MV-4-11 (cell line): ENCODE measurements around the gene PTPRR.
"Not testable (repeated sequence)": the region's sequence is repeated elsewhere in the genome, so short reads cannot be mapped to it uniquely, and the experiment has no call there.

Source experiments
- DNase-seq: peaks from one replicate; lab custom pipeline; 2025; lab: John Stamatoyannopoulos, UW

The PTPRR gene

DNA sequence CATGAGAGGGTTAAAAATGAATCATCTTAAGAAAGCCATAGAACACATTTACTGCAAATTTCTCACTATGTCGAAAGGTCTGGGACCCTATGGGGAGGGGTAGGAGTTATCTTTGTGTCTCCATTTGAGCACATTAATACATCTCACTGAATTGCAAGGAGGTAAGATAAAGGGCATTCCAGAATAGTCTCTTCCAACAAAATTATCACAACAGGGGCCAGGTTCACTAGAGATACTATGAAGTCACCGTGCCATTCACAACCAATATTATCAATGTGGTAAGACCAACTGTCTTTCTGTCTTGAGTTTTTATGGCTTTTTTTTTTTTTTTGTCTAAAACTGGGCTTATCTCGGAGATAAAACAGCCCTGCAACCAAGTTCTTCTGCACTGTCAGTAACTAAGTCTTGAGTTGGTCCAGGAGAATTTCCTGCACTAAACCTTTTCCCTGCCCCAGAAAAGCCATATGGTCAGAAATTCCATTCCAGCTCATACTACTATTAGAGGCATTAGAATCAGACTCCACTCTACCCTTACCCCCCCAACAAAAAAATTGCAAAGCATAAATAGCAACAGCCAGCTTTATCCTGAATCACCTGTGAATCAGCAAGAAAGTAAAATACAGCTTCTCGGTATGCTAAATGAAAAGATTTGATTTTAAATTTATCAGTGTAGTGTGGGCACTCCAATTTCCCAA, 79.7 kb downstream of the PTPRR start:
- no peak for DNase-seq

DNA sequence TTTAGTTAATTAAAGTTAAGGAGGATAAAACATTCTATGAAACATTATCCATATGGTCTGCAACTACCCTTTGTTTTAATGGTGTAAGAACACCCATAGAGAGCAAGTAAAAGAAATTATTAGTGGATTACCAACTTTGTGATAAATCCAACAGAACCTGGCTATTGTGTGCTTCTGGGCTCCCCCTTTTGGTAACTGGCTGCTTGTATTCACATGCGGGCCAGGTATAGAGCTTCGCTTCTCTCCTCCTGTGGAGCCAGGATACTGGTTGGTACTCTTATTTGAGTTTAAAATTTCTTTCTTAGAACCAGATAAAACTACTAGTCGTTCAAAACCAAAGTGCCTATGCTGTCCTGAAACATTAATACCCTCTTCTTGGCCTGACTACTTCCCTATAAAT, 81.0 kb downstream of the PTPRR start:
- no peak for DNase-seq

DNA sequence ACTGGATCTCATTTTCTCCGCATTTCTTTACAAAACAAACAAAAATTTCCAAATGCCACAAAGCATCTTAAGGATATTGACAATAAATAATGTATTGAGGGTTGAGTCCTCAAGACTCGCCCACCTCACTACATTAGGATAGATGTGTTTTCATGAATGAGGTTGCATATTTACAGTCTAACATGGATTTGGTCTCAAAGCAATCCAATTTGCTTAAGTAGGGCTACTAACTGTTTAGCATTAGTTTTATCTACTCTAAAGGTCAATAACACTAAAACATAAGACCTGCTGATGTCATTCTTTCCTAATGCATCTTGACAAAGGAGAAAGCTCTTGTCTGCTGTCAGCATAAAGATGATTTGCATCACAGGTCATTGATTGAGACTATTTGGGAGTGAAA, 82.4 kb downstream of the PTPRR start:
- no peak for DNase-seq

DNA sequence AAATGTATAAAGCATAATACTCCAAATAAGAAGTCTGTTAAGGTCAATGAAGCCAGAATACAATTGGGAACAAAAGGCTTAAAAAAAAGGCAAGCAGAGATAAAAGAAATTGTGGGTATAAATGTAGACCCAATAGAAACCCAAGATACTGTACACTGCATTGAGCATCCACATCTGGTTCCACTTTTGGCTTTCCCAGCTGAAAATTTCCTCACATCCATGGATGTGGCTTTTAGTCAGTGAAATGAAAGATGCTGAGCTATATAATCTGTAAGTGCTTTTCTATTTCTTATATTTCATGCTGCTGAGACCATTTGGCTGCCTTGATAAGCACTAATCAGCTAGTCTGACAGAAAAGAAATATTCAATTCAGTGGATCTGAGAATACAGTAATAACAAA, 83.5 kb downstream of the PTPRR start:
- DNase-seq = no peak

DNA sequence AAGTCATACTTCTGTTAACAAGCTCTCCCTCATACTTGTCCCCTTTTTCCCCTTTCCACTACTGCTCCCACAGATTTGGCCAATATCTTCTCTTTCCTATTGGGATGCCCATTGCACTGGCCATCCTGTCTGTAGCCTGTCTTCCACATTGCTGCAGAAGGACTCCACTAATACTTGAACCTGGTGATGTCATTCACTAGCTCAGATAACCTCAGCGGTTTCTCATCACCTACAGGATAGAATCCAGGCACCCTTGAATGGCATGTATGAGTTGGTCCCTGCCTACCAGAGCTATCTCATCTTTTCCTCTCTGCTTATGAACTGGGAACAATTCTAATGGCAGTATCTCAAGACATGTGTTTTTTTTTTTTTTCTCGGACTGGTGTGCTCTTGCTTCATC, 84.6 kb downstream of the PTPRR start:
- DNase-seq = no peak

DNA sequence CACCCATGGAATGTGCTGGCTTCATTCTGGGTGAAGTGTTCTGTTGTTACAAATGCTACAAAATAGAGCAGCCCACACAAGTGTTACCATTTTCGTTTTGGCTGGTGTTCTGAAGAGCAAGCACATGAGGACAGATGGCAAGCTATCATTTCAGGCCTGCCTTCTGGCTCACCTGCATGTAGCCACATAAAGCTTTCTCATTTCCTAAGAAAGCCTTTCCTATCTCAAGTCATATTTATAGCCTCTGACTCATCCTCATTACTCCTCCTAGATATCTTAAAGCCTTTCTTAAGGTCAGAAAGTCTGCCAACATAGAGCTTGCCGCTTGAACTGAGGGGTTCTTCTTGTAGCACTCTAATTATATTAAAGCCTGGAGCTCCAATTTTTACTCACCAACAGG, 89.0 kb downstream of the PTPRR start:
- no peak for DNase-seq

DNA sequence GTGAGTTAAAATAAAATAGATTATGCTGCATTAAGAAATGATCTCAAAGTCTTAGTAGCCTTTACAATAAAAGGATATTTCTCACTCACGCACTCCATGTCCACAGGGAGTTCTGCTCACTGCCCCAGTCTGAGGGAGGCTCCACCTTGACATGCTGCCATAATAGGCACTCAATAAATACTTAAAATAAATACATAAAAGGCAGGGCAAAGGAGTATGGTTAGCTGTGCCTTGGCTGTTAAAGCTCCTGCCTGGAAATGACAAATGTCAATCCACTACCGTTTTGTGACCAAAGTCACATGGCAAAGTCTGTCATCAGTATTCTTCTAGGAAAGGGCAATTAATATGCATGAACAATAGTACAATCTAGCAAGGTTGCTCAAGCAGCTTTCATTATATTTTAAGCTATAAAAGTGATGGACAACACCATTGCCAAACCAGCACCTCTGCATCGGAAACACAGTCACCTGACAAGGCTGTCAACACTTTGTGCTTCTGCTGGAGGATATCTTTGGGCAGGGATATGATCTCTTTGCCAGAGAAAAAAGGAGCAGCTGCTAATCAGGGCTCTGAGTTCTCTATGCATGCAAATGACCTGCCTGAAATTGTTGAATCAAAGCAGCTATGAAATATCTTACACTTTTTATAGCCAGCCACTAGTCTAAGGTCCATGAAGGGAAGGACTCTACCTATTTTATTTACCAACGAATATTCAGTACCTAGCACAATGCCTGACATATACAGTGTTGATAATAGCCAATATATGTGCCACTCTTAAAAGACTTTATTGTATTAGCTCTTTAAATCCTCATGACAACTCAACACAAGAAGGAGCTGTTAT, 90.1 kb downstream of the PTPRR start:
- DNase-seq = no peak

DNA sequence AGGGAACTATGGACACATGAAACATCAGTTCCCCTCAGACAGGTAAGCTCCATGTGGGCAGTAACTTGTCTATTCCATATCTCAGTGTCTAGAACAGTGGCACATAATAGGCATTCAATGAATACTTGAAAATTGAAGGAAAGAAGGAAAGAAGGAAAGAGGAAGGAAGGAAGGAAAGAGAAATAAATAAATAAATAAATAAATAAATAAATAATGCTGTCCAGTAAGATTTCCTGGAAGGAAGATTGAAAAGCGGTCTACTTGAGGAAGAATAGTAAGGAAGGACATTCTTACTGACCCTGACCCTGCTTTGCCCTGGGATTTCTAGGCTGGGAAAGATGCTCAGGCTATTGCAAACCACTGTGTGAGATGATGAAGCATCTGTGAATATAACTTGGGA, 91.5 kb downstream of the PTPRR start:
- no peak for DNase-seq

DNA sequence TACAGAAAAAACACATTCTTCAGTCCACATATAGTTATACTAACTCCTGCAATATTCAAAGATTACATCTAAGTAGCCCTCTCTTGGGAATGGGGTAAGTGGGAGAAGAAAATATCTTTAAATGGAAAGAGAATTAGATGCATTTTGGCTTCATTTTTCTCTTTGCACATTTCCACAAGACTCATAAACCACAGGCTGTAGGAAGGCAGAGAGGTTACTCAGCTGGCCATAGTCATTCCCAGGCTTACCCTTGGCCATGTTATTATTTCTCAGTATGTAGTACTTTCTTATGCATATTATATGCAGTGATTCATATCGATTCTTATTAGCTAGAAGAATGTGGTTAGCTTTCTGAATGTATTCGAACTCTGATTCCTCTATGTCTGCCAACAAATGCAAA, 92.2 kb downstream of the PTPRR start:
- DNase-seq = no peak

DNA sequence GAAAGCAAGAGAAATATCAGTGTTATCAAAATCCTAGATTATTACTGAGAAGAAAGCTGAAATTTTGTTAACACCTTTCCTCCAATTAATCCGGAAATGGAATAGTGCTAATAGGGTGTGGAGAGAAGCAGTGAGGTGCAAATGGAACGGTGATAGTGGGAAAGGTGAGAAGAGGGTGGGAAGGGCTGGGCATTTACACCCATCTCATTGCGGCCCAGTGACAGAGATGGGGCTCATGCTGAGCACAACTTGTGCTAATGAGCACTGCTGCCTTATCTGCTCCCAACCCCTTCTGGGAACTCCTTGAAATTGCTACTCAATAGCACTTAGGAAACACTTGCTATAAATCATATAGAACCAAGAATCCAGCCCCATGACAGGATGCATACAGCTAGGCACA, 94.4 kb downstream of the PTPRR start:
- DNase-seq = no peak

DNA sequence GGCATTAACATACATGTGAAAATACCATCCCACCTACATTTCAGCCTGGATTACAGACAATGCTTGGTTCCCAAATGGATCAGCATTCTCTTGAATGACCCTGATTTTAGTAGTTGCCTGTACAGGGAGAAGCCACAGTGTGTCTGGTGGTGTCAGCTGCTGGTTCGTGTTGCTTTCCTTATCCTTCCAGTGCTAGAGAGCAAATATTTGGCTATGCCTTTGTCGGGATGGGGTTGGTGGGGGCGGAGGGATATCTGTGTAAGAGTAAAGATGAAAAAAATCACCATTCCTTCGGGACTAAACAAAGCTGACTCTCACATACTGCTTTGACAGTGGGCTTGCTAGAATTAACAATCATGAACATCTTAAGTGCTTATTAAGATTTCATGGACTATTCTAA, 96.0 kb downstream of the PTPRR start:
- no peak for DNase-seq

DNA sequence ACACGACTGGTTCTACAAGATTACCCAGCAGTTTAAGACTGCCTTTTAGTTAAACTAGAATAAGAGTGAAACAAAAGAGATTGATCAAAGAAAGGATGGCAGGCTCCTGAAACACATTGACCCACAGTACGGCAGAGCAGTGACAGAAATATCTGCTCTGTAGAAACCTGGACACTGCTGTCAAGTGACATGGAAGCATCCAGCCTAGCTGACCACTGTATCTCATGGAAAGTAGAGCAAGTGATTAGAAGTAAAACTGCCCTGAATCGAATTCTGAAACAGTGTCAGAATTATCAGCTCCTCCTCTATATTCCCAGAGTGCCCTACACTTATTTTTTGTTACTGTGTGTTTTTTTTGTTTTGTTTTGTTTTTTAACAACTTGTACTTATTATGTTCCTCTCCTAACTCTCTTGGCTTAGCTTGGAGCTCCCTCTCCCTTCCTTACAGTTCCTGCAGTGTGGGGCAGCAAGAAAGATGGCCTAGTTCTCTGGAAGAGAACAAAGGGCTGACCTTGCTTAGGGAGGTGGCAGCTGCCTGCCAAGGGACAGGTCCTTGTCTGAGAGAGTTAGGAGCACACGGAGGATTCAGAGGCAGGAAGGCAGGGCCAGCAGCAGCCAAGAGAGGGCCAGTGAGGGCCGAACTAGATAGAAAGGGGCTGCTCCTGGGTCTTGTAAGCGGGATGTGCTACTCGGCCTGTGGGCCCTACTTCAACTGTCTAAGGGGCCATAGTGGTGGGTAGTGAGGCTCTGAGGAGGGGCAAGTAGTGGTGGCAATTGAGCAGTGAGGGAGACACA, 97.2 kb downstream of the PTPRR start:
- no peak for DNase-seq

DNA sequence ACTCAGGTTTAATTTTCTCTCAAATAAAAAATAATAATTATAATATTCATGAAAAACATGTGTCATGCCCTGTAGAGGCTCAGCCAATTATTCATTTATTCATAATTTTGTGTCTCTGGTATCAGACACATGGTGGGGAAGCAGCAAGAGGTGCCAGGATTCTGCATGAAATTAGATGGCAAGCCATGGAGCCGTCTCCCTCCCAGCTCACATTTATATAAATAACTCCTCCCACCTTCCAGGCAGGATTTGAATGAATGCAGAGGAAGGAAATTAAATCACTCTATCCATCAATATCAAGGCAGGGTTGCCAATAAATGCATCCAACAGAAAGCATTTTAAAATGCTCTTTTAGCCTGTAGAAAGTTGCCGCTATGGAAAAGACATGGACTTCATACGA, 98.1 kb downstream of the PTPRR start:
- DNase-seq = no peak

DNA sequence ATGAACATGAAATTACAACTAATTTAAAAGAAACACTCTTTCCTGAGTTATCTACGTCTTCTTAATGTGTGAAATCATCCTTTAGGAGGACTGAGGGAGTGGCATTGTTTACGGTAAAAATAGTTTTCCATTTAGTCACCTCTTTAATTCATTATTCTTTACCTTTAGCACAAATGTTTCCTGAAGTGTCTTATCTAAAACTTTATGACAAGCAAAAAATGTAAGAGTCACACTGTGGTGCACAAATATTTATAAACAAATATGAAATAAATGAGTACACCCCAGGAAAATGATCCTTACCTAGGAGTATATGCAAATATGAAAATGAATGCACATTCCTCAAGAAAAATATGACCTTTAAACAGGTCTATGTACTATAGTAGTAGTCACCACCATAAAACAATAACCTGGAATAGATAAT, 104.6 kb downstream of the PTPRR start:
- no peak for DNase-seq

DNA sequence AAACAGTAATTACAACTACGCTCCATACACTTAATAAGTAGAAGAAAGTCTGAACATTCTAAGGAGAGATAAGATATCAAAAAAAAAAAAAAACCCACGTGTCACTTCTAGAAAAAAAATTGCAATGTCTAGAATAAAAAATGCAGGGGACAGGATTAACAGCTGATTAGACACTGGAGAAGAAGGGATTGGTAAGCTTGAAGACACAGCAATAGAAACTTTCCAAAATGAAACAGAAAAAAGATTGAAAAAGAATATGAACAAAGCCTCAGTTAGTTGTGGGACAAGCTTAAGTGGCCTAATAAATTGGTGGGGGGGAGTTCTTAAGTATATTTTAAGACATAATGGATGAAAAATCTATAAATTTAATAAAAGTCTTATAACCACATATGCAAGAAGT, 105.5 kb downstream of the PTPRR start:
- no peak for DNase-seq

DNA sequence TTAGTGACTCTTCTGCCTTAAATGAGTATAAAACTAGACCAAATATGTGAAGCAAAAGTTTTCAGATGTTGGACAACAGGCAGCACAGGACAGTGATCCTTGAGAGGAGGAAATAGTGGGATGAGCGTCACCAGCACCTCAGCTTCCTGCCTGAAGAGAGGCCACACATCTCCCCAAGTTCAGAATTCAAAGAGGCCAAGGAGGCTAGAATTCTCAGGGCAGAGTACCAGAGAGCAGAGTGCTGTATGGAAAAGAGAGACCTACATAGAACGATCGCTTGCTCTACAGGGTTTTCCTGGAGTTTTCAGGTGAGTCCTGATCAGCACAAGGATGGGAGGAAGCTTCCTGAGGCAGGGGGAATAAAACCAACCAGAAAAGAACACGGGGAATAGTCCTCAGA, 107.0 kb downstream of the PTPRR start:
- no peak for DNase-seq

DNA sequence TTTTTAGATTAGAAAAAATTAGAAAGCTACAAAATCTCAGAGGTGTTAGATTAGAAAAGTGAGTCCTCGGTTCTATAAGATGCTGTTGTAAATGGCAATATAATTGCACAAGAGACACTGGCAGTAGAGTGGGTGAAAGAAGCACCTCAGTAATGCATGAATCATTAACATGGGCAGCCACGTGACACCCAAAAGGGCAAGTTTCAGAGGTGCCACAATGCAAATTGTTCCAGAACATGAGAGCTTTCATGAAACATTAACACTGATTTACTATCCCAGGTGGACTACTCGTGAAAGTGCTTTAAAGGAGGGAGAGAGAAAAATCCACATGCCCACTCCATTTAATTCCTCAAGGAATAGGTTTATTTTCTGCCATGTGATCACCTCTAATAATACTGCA, 108.4 kb downstream of the PTPRR start:
- no peak for DNase-seq

DNA sequence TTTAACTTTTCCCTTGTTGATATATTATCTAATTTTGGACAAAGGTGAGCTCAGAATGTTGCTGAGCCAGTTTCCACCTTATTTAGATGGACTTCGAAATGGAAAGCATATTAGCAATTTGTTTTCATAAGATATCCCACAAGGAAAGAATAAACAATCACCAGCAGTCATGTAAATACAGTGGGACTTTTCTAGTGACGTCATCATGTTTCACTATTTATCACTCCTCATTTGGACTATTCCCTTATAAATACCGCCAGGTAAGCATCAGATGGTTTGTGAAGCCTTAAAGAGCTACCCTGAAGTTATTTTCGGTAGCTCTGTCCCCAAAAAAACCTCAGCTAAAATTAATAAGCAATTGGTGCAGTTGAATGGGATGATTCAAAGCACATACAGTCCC, 110.7 kb downstream of the PTPRR start:
- DNase-seq = no peak

DNA sequence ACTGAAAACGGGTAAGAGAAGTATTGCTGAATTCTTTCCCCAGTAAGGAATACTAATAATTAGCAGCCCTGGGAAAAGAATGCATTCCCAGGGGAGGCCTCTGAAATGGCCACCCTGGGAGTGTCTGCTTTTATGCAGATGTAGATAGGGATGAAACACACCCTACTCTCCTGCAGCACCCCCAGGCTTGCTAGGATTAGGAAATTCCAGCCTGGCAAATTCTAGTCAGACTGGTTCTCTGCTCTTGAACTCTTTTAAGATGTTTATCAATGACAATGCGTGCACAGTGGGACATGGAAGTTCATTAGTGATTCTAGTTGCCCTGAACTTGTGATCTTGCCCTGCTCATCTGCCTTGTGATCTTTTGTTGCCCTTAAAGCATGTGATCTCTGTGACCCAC, 112.5 kb downstream of the PTPRR start:
- DNase-seq = not testable (repeated sequence)

DNA sequence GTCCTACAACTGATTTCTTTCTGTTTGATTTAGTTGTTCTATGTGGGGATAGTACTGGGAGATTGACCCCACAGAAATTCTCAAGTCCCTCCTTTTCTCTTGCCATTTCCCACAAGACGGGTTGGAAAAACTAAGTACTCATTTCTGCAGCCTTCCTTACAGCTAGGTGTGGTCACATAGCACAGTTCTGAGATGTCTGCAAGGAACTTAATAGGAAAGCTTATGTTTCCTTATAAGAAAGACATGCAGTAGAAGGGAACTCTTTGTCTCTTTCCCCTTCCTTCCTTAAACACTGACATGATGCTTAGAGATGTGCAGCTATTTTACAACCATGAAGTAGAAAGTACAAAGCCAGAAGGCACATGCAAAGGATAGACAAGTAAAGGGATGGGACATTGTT, 113.7 kb downstream of the PTPRR start:
- no peak for DNase-seq

DNA sequence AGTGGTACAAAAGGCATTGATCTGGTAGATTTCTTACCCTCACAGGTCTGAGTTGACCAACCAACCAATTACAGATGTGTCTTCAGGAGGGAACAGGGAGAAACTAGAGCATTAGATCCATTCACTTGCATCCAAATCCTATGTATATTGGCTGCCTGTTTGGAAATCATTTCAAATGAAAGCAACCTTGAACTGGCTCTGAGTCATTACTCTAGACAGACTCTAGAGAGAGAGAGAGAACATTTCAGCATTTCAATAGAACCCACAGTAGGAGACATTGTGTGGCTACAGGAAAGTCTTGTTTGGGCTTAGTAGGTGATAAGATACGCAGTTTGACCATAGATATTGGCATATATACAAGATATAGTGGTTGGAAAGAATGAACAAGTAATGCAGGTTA, 114.5 kb downstream of the PTPRR start:
- DNase-seq = no peak

DNA sequence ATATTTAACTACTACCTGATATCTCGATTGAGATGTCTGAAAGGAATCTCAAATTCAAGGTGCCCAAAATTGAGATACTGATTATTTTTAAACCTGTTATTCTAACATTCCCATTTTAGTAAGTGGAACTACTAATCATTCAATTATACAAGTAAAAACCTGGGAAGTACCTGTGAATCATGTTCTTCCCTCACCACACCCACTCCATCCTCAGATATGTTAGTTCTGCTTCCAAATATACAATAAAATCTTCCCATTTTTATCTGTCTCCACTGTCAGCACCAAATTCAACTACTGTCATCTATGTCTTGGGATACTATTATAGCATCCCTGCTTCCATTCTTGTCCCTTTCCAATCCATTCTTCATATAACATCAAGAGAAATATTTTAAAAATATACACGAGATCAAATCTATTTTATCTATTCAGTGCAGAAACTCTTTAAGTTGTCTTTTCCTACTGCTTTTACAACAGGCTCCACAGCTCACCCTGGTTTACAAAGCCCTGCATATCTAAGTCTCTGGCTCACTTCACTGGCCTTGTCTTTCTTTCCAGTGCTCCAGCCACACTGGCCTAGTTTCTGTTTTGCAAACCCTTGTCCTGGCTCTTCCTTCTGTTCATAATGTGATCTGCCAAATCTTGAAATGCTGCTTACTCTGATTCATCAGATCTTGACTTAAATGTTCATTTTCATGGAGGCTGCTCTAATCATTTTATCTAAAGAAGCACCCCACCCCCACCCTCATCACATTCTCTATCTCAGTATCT, 122.3 kb downstream of the PTPRR start:
- DNase-seq = no peak
